Fibroblast of lung (primary cell): ENCODE results near the gene UST. TPM values are rescaled to one million over a fixed set of nuclear protein-coding genes. Genes with fewer than 3 reads are reported as not detected.

Source experiments
- DNase-seq, 2 donors: peaks; one replicate each; pipeline versions ENCODE4 v3.0.0 to v3.0.0-alpha.2; 2010; ENCODE audit warnings: low read depth in 2 of 2
- H2AFZ ChIP-seq: 2 replicates; pipeline ENCODE4 v1.5.1; 2012; ENCODE audit warnings: low read length, control low read depth, inconsistent platforms
- H3K27ac ChIP-seq: 2 replicates; pipeline ENCODE4 v1.5.1; 2011; ENCODE audit warnings: low read length, control low read depth; ENCODE audit not compliant: insufficient read depth
- H3K27me3 ChIP-seq: 2 replicates; pipeline ENCODE4 v1.5.1; 2011; ENCODE audit warnings: mild to moderate bottlenecking, low read length; ENCODE audit not compliant: control insufficient read depth, insufficient read depth
- H3K36me3 ChIP-seq: 2 replicates; pipeline ENCODE4 v1.5.1; 2011; ENCODE audit warnings: low read length; ENCODE audit not compliant: control insufficient read depth, insufficient read depth
- H3K4me1 ChIP-seq: 2 replicates; pipeline ENCODE4 v1.5.1; 2011; ENCODE audit warnings: low read length; ENCODE audit not compliant: control insufficient read depth, insufficient read depth; ENCODE audit errors: extremely low read depth
- H3K4me2 ChIP-seq: 2 replicates; pipeline ENCODE4 v1.5.1; 2011; ENCODE audit warnings: low read length, control low read depth; ENCODE audit not compliant: insufficient read depth; ENCODE audit errors: extremely low read depth
- H3K4me3 ChIP-seq, 4 experiments: fragments of 200-600 bp in 1 of 4; sonication (generic) in 1 of 4; replicated peaks in 1 of 4; 2 replicates each; pipeline ENCODE4 v1.5.1; 2011 to 2016; ENCODE audit warnings: low read length in 4 of 4, low read depth in 3 of 4, mild to moderate bottlenecking in 3 of 4, control low read depth in 2 of 4, inconsistent platforms in 1 of 4, mixed read lengths in 1 of 4; ENCODE audit not compliant: insufficient read depth in 1 of 4; ENCODE audit errors: control extremely low read depth in 1 of 4
- H3K79me2 ChIP-seq: 2 replicates; pipeline ENCODE4 v1.5.1; 2012; ENCODE audit warnings: mild to moderate bottlenecking, low read length, inconsistent platforms; ENCODE audit not compliant: control insufficient read depth, insufficient read depth
- H3K9ac ChIP-seq: 2 replicates; pipeline ENCODE4 v1.5.1; 2011; ENCODE audit warnings: mild to moderate bottlenecking, low read length, control low read depth; ENCODE audit not compliant: insufficient read depth
- H3K9me3 ChIP-seq: 2 replicates; pipeline ENCODE4 v1.5.1; 2012; ENCODE audit warnings: low read depth, low read length; ENCODE audit not compliant: control insufficient read depth, insufficient read depth
- H4K20me1 ChIP-seq: 2 replicates; pipeline ENCODE4 v1.5.1; 2011; ENCODE audit warnings: low read length; ENCODE audit not compliant: control insufficient read depth, insufficient read depth; ENCODE audit errors: extremely low read depth
- EZH2 ChIP-seq: IDR thresholded peaks from 2 replicates; pipeline ENCODE4 v1.5.1; 2012; ENCODE audit warnings: low read length, control low read depth, mild to moderate bottlenecking; ENCODE audit errors: missing control alignments
- polyA plus RNA-seq, 2 donors: library from polyadenylated mRNA; depleted of rRNA in 1 of 2; stranded (reverse) in 1 of 2; unstranded in 1 of 2; fragments of >200 nt; gene quantifications; 2 replicates each; pipeline ENCODE4 v1.2.1, GENCODE V29; 2011 to 2012; ENCODE audit warnings: missing spikeins in 1 of 2
- total RNA-seq: library from RNA; depleted of rRNA; stranded (reverse); fragments of >200 nt; gene quantifications from 2 replicates; pipeline ENCODE4 v1.2.1, GENCODE V29; 2014
- TF ChIP-seq, protein P1 (sequence below), 2 donors: IDR thresholded peaks in 1 of 2; conservative IDR thresholded peaks in 1 of 2; 1 replicate in 1 of 2; 2 replicates in 1 of 2; pipeline ENCODE4 v1.5.1; 2011 to 2012; ENCODE audit warnings: low read length in 2 of 2, control low read depth in 1 of 2, inconsistent platforms in 1 of 2, low read depth in 1 of 2, mild to moderate bottlenecking in 1 of 2

The UST gene
- total and polyA plus RNA-seq, 2 donors (not counting 1 experiment from before 2014, with no cell fraction given) = 6.8 to 19.5 TPM

DNA sequence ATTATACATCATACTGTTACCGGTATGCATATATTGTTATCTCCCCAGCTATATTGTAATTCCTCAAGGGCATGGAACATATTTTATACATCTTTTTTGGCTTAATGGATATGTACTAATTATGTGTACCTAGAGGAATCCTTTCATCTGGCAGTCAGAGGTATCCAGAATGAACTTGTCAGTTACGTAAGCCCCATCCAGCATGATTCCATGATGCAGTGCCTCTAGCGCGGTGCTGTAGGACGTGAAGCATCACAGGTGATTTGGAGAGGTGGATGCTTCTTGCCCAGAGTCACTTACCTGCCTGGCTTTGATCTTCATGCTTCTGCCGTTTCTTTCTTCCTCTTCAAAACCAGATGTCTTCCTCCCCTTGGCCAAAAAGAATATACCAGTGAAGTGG, 159.1 kb downstream of the UST start:
- TF ChIP-seq, protein P1, sequence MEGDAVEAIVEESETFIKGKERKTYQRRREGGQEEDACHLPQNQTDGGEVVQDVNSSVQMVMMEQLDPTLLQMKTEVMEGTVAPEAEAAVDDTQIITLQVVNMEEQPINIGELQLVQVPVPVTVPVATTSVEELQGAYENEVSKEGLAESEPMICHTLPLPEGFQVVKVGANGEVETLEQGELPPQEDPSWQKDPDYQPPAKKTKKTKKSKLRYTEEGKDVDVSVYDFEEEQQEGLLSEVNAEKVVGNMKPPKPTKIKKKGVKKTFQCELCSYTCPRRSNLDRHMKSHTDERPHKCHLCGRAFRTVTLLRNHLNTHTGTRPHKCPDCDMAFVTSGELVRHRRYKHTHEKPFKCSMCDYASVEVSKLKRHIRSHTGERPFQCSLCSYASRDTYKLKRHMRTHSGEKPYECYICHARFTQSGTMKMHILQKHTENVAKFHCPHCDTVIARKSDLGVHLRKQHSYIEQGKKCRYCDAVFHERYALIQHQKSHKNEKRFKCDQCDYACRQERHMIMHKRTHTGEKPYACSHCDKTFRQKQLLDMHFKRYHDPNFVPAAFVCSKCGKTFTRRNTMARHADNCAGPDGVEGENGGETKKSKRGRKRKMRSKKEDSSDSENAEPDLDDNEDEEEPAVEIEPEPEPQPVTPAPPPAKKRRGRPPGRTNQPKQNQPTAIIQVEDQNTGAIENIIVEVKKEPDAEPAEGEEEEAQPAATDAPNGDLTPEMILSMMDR (conservative IDR thresholded peaks at IDR 0.05 in 1 of 2, IDR thresholded peaks at IDR 0.05 in 1 of 2; ENCODE audit: low read depth in 1 of 2, low read length in 2 of 2) = no peak
- no peak for TF ChIP-seq EZH2
- H3K4me1 ChIP-seq = no peaks in the 10 kb centered on the region
- H3K27me3 ChIP-seq = no peaks in the 10 kb centered on the region
- no peak overlapping the region for H3K4me3 ChIP-seq
- no peak overlapping the region for H3K9ac ChIP-seq
- no peaks in the 10 kb centered on the region for H3K9me3 ChIP-seq
- no peaks in the 10 kb centered on the region for H3K36me3 ChIP-seq
- no peaks in the 10 kb centered on the region for H3K79me2 ChIP-seq
- no peak overlapping the region for H3K27ac ChIP-seq
- no peak overlapping the region for H2AFZ ChIP-seq
- DNase-seq = no peak
- H4K20me1 ChIP-seq = no peaks in the 10 kb centered on the region
- H3K4me2 ChIP-seq = no peak overlapping the region

DNA sequence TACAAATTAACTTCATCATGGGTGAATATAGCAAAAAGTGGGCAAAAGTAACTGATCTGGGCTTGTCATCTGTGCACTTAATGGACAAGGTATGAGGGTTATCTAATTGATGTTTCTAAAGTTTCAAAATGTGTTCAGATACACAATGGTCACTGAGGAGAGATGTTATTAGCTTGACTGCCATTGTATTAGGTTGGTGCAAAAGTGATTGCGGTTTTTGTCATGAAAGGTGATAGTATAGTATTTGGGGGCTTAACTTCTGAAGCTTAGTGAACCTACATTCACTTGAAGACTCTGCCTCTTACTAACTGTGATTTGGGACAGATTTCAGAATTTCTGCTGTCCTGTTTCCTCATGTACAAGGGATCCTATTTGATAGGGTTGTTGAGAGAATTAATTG, 159.6 kb downstream of the UST start:
- Histone ChIP-seq H3K27me3 (no peaks in the 10 kb centered on the region), H3K4me2 (no peak overlapping the region), H4K20me1 (no peaks in the 10 kb centered on the region), H3K79me2 (no peaks in the 10 kb centered on the region), H3K9ac (no peak overlapping the region), H2AFZ (no peak overlapping the region), H3K36me3 (no peaks in the 10 kb centered on the region), H3K4me1 (no peaks in the 10 kb centered on the region), H3K4me3 (no peak overlapping the region), H3K9me3 (no peaks in the 10 kb centered on the region), H3K27ac (no peak overlapping the region)
- no peak for DNase-seq
- TF ChIP-seq EZH2 = no peak
- TF ChIP-seq, protein P1 (conservative IDR thresholded peaks at IDR 0.05 in 1 of 2, IDR thresholded peaks at IDR 0.05 in 1 of 2; ENCODE audit: low read depth in 1 of 2, low read length in 2 of 2) = no peak

DNA sequence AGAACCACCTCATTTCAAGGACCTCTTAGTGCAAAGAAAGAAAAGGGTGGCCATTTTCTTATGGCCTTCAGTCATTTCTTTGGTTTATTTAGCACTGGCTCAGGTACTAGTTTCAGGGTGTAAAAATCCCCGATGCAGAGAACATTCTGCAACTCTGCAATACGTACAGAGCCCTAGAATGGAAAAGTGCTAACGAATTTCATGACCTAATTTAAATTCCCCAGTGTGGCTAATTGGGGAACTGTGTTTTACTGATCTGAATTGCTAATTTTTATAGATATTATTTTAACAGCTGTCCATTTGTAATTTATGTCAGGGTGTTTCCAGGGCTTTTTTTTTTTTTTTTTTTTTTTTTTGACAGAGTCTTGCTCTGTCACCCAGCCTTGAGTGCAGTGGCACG, 160.7 kb downstream of the UST start:
- Histone ChIP-seq H3K9me3 (no peaks in the 10 kb centered on the region), H3K36me3 (no peaks in the 10 kb centered on the region), H4K20me1 (no peaks in the 10 kb centered on the region), H3K4me3 (no peak overlapping the region), H3K4me2 (no peak overlapping the region), H2AFZ (no peak overlapping the region), H3K79me2 (no peaks in the 10 kb centered on the region), H3K27me3 (no peaks in the 10 kb centered on the region), H3K9ac (no peak overlapping the region), H3K4me1 (no peaks in the 10 kb centered on the region), H3K27ac (no peak overlapping the region)
- TF ChIP-seq, protein P1 (conservative IDR thresholded peaks at IDR 0.05 in 1 of 2, IDR thresholded peaks at IDR 0.05 in 1 of 2; ENCODE audit: low read depth in 1 of 2, low read length in 2 of 2) = no peak
- TF ChIP-seq EZH2 = no peak
- no peak for DNase-seq
